HEK293T (cell line): Measurements from ENCODE around the gene LKAAEAR1.

ENCODE experiments used
- ARNT ChIP-seq: fragments of 450-650 bp; IDR thresholded peaks from 2 replicates; pipeline ENCODE4 v1.6.1; 2017; ENCODE audit warnings: mild to moderate bottlenecking
- FOXA1 ChIP-seq: fragments of 450-650 bp; IDR thresholded peaks from 2 replicates; pipeline ENCODE4 v1.6.1; 2016; ENCODE audit warnings: mild to moderate bottlenecking
- FOXK2 ChIP-seq: fragments of 450-650 bp; IDR thresholded peaks from 2 replicates; pipeline ENCODE4 v1.6.1; 2016; ENCODE audit warnings: mild to moderate bottlenecking
- FOXM1 ChIP-seq: fragments of 450-650 bp; IDR thresholded peaks from 2 replicates; pipeline ENCODE4 v1.6.1; 2017; ENCODE audit warnings: mild to moderate bottlenecking, borderline replicate concordance
- NFRKB ChIP-seq: fragments of 450-650 bp; IDR thresholded peaks from 2 replicates; pipeline ENCODE4 v1.6.1; 2016; ENCODE audit warnings: mild to moderate bottlenecking, moderate library complexity
- PKNOX1 ChIP-seq: fragments of 450-650 bp; IDR thresholded peaks from 2 replicates; pipeline ENCODE4 v1.6.1; 2016
- SP1 ChIP-seq: fragments of 450-650 bp; IDR thresholded peaks from 2 replicates; pipeline ENCODE4 v1.6.1; 2017
- SUZ12 ChIP-seq: fragments of 450-650 bp; IDR thresholded peaks from 2 replicates; pipeline ENCODE4 v1.6.1; 2016; ENCODE audit warnings: mild to moderate bottlenecking

DNA sequence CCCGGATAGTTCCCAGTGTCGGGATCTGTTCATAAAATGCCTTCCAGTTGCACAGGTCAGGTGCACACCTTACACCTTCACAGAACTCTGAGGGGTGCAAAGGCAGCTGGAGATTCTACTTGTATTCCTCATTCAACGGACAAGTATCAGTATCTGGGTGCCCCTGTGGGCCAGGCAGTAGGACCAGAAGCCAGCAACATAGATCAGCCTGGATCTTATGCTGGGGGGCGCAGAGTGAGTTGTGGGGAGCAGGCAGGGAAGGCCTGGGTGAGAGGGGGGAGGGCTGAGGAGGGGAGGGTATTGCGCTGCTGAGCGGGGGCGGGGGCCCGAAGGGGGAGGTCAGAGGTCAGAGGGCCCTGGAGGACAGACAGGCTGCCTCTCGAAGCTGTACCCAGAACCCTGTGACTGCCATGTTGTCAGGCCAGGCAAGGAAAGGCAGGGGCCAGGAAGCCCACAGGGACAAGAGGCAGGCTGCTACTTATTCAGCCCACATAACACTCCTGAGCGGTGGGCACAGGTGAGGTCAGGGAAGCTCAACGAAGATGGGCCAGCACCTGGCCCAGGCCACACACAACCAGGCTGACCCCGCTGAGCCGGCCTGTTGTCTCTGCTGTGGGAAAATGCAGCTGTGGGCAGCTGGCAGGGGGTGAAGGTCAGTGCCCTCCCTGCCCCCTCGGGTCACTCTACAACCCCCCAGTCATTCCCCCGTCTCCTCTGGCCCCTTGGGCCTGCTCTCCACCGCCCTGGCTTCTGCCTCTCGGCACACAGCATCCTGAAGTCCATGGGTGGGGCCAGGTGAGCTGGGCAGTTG, 3.2 kb downstream of the LKAAEAR1 start:
- TF ChIP-seq SUZ12 = no peak
- no peak for TF ChIP-seq FOXA1
- no peak for TF ChIP-seq FOXM1
- TF ChIP-seq SP1 = no peak
- no peak for TF ChIP-seq NFRKB
- TF ChIP-seq PKNOX1 = no peak
- no peak for TF ChIP-seq FOXK2
- TF ChIP-seq ARNT = no peak
